Stimulated activated naive CD4-positive, alpha-beta T cell treated with Interleukin-2 at 50 U/mL for 16 hours (primary cell): Measurements from ENCODE around the gene PTMS.
"Not testable (repeated sequence)": the region's sequence is repeated elsewhere in the genome, so short reads cannot be mapped to it uniquely, and the experiment has no call there.

Experiments used
- DNase-seq: peaks from one replicate; lab custom pipeline; 2025; lab: John Stamatoyannopoulos, UW

Gene PTMS, protein sequence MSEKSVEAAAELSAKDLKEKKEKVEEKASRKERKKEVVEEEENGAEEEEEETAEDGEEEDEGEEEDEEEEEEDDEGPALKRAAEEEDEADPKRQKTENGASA

DNA sequence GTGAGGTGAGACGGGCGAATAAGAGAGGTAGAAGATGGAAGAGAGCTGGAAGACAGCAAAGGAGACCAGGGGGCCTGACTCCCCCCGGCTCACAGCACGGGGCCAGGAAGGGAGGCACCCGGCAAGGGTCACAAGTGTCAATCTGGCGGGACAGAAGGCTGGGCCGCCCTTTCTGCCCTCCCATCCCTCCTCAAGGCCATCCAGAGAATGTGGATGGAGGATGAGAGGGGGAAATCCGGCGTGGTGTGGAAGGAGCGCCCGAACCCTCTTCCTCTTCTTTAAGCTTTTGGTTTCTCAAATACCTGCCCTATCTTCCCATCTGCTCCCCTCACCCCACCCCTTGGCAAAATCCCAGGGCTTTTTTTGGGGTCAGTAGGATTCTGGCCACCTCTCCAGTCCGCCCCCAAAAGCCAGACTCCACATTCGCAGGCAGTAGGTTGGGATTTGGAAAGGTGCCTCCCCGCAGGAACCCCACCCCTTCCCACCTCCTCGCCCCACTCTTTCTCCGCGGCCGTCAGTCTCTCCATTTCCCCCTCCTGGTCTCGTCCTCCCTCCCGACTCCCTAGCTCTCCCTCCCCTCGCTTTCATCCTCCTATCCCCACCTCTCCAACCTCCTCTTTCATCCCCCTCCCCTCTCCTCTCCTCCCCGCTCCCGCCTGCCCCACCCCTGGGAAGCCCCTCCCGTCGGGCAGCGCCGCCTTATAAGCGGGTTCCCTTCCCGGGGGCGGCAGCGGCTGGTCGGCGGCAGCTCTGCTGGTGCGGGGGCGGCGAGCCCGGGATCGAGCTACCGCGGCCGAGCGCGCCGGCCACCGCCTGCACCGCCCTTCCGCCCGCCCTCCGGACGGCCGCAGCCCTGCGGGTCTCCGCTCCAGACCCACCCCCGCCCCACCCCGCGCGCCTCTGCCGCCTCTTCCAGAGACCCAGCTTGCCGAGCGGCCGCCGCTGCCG is at the start of gene PTMS:
Gene PTMS (plus strand): TSS at position 730 of the 948 bp plus-strand sequence. CDS start 343 bp downstream, outside the sequence.
- DNase-seq = no peak

DNA sequence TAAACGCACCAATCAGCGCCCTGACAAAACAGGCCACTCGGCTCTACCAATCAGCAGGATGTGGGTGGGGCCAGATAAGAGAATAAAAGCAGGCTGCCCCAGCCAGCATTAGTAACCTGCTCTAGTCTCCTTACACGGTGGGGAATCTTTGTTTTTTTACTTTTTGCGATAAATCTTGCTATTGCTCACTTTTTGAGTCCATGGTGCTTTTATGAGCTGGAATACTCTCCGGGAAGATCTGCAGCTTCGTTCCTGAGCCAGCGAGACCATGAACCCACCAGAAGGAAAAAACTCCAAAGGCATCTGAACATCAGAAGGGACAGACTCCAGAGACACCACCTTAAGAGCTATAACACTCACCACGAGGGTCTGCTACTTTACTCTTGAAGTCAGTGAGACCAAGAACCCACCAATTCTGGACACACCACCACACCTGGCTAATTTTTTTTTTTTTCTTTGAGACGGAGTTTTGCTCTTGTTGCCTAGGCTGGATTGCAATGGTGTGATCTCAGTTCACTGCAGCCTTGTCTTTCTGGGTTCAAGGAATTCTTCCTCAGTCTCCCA is 49.2 kb upstream of the PTMS start:
- DNase-seq = no peak

DNA sequence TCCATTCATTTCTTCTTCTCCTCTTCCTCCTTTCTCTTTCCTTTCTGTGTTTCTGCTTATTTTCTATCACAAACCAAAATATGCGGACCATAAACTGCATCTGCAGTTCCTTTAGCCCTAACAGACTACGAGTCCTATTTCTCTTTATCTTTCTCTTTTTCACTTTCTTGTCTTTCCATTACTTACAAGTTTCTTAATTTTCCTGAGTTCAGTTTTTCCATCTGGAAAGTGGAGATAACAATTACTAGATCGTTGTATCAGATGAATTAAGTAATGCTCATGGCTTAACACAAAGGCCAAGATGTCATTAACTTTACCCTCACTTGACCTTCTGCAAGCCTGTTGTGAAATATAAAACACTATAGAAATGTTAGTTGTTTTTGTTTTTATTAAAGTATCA is 43.3 kb upstream of the PTMS start:
- no peak for DNase-seq

DNA sequence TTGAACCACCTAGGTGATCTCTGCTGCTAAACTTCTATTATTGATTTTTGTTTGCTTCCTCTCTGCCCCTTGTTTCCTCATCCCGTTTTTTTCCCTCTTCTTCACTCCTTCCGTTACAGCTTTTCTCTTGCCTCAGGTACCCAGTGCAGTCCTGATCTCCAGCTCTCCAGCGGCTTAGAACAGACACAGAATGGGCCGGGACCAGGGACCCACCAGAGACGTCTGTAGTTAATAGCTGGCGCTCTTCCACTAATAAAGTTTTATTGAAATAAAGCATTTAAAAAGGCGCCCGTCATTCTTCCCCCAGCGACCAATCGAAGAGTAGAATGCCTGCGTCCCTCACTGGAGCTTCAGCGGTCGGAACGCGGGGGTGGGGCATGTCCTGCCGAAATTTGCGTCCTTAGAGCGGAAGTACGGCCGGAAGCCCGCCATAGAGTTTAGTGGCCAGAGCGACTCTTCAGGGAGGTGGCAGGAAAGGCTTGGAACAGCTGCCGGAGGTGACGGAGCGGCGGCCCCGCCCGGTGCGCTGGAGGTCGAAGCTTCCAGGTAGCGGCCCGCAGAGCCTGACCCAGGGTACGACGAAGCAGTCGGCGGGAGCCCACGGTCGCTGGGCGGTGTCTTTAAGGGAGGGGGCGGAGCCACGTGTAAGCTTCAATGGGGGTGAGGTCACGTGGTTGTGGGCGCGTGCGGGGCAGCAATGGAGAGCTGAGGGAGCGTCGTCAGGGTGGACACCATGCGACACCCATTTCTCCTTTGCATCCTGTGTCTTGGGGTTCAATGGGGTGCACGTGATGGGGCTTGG is 42.4 kb upstream of the PTMS start, which contains the start of gene COPS7A:
Gene COPS7A (plus strand): TSS at position 440 of the 802 bp plus-strand sequence. CDS start 611 bp downstream, outside the sequence.
- peak; percentile 97 for DNase-seq

DNA sequence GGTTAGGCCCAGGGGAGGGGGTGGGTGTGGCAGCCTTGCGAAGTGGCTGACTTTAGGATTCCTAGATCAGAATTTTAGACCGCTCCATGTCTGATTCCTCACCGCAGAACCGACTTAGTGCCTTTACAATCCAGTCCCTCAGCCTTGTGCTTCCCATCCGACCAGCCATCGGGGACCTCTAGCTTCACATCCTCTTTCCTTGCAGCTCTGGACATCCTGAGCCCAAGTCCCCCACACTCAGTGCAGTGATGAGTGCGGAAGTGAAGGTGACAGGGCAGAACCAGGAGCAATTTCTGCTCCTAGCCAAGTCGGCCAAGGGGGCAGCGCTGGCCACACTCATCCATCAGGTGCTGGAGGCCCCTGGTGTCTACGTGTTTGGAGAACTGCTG is 41.8 kb upstream of the PTMS start:
- no peak for DNase-seq

DNA sequence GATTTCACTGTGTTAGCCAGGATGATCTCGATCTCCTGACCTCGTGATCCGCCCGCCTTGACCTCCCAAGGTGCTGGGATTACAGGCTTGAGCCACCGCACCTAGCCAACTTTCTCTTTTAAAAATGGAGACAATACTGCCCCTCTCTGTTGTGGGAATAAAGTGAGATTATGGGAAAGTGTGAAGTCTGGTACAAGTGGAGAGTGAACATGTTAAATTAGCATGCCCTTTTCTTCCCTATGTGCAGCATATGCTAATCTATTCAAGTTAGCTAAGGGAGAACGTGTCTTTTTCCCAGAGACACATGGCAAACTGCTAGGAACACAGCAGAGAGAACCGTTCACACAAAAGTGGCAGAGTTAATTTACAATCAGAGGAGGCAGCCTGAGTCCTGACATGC is 40.8 kb upstream of the PTMS start:
- DNase-seq = no peak

DNA sequence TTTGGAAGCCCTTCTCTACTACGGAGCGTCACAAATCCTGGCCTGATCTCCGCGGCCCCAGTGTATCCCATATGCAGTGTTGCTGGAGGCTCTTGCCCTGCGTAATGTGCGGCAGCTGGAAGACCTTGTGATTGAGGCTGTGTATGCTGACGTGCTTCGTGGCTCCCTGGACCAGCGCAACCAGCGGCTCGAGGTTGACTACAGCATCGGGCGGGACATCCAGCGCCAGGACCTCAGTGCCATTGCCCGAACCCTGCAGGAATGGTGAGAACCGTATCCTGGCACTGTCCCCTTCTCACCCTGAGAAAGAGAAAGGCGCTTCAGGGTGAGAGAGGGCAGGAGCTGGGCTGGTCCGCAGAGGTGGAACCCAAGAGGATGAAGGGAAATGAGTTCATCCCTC is 37.0 kb upstream of the PTMS start:
- DNase-seq = no peak

DNA sequence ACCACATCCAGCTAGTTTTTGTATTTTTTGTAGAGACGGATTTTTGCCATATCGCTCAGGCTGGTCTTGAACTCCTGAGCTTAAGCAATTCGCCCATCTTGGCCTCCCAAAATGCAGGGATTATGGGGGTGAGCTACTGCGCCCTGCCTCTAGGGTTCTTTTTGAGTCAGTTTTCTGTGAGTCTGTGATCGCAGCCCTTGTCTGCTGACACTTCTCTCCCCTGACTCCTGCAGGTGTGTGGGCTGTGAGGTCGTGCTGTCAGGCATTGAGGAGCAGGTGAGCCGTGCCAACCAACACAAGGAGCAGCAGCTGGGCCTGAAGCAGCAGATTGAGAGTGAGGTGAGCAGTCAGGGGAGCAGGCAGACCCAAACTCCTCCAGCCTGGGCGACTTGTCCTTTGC is 36.0 kb upstream of the PTMS start:
- no peak for DNase-seq

DNA sequence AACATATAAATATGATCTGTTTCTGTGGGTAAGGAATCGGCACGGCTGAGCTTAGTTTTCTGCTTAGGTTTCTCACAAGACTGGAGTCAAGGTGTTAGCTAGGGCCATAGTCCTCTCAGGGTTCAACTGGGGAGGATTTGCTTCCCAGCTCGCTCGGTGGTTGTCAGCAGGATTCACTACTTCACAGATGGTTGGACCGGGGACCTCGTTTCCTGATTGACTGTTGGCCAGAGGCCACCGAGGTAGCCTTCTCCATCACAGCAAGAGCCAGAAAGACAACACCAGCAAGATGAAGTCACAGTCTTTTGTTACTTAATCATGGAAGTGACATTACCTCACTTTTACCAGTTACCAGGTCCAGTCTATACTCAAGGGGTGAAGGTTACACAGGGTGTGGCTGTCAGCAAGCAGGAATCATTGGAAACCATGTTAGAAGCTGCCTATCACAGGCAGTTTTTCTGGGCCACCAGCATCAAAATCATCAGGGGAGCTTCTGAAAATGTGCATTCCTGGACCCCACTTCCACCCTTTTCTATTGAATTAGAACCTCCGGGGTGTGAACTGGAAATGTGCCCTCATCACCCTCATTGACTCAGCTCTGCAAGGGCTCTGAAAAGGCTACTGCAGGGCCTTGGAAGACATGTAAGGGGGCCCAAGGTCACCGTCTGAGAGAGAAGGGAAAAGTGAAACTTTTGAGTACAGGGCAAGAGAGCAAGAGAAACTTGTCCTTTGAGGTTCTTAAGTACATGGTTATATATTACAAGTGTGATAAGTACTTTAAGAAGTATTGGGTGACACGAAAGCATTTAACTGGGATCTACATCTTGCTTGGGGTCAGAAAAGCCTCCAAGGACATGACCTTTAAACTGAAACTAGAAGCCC is 31.4 kb upstream of the PTMS start:
- DNase-seq = no peak

DNA sequence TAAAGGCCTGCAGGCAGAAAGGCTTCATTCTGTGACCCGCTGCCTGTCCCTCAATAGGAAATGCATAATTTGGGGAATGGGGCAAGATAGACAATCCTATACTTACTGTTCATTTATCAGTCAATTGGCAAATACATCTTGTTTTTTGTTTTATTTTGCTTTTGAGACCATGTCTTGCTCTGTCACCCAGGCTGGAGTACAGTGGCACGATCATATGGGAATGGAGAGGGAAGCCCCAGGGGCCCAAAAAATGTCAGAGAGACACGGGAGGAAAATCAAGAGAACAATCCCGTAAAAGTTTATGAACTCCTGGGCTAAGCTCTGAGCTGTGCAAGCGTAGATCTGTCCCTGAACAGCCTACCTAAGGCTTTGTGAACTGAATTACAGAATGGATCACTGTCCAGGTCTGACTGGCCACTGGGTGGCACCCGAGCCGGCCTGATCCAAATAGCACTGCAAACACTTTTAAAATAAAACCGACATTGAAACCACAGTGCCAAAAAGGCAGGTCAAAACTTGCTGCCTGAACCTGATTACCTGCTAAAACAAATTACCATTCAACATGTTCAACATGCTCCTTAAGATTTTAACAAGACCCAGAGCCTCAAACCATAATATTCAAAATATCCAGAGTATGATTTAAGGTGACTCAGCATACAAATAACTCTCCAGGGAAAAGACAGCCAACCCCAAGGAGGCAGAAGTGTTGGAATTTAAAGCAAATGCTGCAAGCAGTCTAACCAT is 30.5 kb upstream of the PTMS start:
- DNase-seq = peak; percentile 20

DNA sequence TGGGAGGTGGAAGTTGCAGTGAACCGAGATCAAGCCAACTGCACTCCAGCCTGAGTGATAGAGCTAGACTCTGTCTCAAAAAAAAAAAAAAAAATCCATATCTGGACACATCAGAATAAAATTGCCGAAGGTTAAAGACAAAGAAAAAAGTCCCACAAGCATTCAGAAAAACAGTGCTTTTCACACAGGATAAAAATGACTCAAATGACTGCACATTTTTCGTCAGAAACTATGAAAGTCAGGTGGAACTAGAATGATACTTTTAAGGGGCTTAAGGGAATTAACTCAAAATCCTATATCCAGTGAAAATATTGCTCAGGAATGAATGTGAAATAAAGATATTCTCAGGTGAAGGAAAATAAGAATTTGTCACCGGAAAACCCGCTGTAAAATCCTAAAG is 29.4 kb upstream of the PTMS start:
- no peak for DNase-seq

DNA sequence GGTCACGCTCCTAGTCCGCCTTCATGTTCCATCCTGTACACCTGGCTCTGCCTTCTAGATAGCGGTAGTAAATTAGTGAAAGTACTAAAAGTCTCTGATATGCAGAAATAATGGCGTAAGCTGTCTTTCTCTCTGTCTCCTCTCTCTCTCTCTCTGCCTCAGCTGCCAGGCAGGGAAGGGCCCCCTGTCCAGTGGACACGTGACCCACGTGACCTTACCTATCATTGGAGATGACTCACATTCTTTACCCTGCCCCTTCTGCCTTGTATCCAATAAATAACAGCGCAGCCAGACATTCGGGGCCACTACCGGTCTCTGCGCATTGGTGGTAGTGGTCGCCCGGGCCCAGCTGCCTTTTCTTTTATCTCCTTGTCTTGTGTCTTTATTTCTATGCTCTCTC is 24.1 kb upstream of the PTMS start:
- not testable (repeated sequence) for DNase-seq

DNA sequence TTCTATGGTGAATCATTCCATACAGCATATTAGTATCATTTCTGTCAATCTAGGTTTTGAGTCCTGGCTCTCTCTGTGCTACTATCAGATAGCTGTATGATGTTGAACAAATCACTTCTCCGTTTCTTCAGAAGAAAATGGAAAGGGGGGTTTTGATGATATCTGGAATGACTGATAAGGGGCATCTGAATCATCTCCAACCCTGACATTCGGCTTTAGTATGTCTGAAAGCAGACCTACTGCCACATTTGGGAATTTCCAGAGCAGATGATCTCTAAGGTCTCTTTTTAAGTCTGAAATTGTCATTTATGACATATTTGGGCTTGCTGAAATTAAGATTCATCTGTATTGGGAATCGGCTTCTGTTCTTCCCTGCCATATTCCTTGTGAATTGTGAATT is 23.3 kb upstream of the PTMS start:
- DNase-seq = no peak

DNA sequence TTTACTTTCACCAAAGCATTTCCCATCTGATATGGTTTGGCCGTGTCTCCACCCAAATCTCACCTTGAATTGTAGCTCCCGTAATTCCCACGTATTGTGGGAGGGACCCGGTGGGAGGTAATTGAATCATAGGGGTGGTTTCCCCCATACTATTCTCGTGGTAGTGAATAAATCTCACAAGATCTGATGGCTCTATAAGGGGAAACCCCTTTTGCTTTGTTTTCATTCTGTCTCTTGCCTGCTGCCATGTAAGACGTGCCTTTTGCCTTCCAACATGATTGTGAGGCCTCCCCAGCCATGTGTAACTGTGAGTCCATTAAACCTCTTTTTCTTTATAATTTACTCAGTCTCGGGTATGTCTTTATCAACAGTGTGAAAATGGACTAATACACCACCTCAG is 22.9 kb upstream of the PTMS start:
- not testable (repeated sequence) for DNase-seq

DNA sequence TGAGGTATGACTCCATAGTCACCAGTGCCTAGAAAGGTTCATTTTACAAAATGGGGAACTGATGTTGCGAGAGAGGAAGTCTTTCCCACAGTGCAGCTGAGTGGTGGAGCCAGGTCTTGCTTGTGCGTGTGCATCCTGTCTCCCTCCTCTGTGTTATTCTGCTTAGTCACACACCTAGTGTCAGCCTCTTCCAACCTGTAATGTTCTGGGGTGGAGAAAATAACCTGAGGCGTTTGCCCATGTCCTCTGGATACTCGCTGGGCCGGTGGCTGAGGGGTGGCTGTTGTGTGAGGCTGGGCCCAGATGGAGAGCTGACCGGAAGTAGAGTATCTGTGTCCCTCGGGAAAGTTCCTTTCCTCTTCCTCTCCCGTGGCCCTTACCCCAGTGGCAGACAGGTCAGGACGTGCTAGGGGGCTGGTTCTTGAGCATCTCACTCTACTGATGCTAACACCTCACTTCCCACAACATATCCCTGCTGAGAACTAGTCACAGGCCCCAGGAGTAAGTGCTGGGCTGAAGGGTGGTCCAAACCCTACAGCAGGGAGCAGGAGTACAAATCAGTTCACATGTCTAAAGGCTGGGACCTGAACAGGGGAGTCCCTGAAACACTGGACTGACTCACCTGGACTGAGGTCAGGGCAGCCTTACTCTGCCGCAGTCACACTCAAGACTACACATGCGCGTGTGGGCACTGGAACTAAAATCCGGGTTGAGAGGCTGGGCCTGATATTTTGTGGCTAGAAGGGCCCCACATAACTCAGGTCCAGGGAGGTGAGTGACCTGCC is 20.2 kb upstream of the PTMS start:
- no peak for DNase-seq

DNA sequence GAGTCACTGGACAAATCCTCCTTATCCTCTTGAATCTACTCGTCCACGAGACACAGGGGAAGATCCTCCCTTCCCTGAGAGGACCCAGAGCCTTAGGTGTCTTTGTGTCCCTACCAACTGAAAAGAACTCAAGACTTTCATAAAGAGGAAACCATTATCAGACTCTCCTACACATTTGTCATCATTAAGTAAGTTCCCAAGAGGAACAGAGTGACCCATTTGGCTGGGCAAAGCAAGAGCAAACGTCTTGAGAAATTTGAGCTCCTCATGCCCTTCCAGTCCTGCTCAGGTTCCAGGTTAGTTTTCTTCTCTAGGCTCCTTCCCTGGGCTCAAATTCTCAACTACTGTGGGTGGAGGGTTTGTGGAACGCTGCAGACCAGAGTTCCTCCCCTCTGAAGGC is 18.9 kb upstream of the PTMS start:
- no peak for DNase-seq

DNA sequence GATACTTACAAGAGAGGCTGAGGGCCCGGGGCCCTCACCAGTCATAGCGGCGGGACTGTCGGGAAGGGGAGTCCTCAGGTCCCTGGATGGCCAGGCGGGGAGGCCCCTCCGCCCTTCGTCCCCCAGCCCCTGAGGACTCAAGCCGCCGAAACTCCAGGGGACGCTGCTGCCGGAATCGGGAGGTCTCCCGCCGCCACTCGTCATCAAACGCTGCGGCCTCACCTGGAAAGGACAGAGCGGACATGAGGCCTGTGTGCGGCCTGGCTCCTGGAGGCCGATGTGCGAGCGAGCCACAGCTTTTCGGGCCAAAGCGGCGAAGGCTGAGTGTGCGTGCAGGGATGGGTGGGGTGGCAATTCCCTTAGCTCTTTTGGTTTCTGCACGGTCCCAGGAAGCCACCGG is 17.4 kb upstream of the PTMS start:
- no peak for DNase-seq

DNA sequence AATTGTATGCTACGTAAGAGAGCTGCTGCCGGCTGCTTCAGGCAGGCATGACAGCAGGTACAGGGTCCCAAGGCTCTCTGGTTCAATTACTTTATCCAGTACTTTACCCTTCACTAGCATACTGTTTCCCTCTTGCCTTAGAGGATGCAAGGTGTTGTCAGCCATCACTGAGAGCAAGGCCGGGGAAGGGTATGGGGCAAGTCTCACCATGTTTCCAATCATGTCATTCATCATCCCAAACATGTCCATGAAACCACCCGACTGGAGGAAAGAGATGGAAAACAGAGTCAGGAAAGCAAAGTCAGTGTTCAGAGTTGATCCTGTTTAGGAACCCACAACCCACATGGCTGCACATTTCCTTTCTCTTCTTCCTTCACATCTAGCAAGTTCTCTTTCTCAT is 15.7 kb upstream of the PTMS start:
- no peak for DNase-seq

DNA sequence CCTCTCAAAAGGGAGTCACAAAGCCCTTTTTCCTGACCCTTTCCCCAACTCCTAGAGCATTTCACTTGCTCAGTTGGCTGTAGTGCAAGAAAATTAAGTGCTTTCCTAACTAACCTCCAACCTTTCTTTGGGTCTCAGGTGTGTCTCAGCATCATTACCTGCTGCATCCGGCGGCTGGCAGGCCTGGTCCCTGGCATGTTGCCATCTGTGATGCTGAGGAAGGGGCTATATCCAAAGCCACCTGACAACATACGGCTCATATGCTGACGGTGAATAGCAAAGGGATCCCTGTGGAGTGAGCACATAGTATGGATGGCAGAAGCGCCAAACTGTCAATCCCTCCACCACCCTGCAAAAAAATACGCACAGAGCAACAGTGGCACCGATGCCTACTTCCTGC is 14.4 kb upstream of the PTMS start:
- no peak for DNase-seq
